Kidney glomerular epithelial cell (primary cell): ENCODE results near the gene NXPE3.
A peak's percentile ranks its signal among the peaks of the same experiment; 100 is the strongest.
"Not testable (repeated sequence)": the region's sequence is repeated elsewhere in the genome, so short reads cannot be mapped to it uniquely, and the experiment has no call there.

Experiments
- DNase-seq: peaks from one replicate; lab custom pipeline; 2025; lab: John Stamatoyannopoulos, UW

Gene NXPE3

GRCh38 chr3:101779047-101779821, at the start of gene NXPE3:
Gene NXPE3 (plus strand): TSS chr3:101779211. CDS start chr3:101785597, 6,386 bp downstream.
- peak; percentile 83 for DNase-seq

GRCh38 chr3:101729586-101729985, 49.4 kb upstream of the NXPE3 start:
- no peak for DNase-seq

GRCh38 chr3:101730839-101731238, 48.2 kb upstream of the NXPE3 start:
- DNase-seq: no peak

DNA sequence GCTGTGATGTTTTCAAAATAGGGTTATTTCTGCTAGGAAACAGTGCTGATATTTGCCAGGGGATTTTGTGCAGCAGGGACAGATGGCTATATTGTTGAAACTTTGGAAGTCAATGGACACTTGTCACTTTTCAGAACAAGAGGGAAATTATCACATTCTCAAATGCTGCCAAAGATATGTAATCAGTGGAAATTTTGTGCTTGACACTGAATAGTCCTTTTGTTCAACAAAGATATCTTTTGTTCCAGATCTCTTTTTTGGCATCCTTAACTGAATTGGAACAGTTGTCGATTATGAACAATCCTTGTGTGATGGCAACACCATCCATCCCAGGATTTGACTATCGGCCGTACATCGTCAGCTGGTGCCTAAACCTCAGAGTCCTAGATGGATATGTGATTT, 46.8 kb upstream of the NXPE3 start:
- DNase-seq: no peak

DNA sequence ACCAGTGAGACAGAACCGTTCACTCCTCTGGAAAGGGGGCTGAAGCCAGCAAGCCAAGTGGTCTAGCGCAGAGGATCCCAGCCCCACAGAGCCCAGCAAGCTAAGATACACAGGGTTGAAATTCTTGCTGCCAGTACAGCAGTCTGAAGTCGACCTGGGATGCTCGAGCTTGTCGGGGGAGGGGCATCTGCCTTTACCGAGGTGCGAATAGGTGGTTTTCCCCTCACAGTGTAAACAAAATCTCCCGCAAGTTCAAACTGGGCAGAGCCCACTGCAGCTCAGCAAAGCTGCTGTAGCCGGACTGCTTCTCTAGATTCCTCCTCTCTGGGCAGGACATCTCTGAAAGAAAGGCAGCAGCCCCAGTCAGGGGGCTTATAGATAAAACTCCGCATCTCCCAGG, 43.2 kb upstream of the NXPE3 start:
- no peak for DNase-seq

- not testable (repeated sequence) for DNase-seq
Measured at GRCh38 chr3:101741914-101742313, 37.1 kb upstream of the NXPE3 start.

DNA sequence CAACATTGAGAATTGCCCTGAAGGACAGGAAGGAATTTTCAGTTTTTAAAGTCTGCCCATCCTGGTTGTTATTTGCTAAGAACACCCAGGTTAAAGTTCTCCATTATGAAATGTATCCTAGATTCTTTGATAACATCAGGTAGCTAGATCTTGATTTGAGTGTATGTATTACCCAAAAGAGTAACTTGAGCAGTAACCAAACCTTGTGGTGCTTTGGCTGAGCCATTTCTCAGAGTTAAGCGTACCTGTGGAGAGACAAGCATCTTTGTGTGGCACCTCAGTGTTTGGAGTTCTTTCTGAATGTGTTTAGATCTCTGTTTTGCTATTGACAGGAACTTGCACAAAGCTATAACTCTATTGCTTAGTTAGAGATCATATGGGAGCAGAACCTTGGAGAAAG, 34.2 kb upstream of the NXPE3 start:
- no peak for DNase-seq

DNA sequence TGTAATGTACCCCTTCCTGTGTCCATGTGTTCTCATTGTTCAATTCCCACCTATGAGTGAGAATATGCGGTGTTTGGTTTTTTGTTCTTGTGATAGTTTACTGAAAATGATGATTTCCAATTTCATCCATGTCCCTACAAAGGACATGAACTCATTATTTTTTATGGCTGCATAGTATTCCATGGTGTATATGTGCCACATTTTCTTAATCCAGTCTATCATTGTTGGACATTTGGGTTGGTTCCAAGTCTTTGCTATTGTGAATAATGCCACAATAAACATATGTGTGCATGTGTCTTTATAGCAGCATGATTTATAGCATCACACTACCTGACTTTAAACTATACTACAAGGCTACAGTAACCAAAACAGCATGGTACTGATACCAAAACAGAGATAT, 33.1 kb upstream of the NXPE3 start:
- DNase-seq: not testable (repeated sequence)

DNA sequence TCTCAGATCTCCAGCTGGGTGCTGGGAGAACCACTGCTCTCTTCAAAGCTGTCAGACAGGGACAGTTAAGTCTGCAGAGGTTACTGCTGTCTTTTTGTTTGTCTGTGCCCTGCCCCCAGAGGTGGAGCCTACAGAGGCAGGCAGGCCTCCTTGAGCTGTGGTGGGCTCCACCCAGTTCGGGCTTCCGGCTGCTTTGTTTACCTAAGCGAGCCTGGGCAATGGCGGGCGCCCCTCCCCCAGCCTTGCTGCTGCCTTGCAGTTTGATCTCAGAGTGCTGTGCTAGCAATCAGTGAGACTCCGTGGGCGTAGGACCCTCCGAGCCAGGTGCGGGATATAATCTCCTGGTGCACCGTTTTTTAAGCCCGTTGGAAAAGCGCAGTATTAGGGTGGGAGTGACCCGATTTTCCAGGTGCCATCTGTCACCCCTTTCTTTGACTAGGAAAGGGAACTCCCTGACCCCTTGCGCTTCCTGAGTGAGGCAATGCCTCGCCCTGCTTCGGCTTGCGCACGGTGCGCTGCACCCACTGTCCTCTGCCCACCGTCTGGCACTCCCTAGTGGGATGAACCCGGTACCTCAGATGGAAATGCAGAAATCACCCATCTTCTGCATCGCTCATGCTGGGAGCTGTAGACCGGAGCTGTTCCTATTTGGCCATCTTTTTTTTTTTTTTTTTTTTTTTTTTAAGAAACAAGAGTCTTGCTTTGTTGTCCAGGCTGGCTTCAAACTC, 25.5 kb upstream of the NXPE3 start:
- not testable (repeated sequence) for DNase-seq

DNA sequence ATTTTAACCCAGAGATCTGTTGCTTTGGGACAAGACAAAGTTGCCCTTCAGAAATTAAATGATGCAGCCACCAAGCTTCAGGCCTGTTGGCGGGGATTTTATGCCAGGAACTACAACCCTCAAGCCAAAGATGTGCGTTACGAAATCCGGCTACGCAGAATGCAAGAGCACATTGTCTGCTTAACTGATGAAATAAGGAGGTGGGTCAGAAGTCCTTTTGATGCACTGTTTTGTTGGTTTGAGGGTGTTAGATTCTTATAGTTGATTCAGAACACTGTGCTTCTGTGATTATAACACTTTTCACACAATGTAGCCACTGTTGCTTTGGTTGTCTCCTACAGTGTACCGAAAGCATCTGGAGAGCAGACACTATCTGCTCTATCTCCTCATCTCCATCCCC, 20.8 kb upstream of the NXPE3 start:
- no peak for DNase-seq

- DNase-seq: no peak
Measured at GRCh38 chr3:101762041-101762646, 16.9 kb upstream of the NXPE3 start.

GRCh38 chr3:101777745-101778281, 1.2 kb upstream of the NXPE3 start:
- not testable (repeated sequence) for DNase-seq

DNA sequence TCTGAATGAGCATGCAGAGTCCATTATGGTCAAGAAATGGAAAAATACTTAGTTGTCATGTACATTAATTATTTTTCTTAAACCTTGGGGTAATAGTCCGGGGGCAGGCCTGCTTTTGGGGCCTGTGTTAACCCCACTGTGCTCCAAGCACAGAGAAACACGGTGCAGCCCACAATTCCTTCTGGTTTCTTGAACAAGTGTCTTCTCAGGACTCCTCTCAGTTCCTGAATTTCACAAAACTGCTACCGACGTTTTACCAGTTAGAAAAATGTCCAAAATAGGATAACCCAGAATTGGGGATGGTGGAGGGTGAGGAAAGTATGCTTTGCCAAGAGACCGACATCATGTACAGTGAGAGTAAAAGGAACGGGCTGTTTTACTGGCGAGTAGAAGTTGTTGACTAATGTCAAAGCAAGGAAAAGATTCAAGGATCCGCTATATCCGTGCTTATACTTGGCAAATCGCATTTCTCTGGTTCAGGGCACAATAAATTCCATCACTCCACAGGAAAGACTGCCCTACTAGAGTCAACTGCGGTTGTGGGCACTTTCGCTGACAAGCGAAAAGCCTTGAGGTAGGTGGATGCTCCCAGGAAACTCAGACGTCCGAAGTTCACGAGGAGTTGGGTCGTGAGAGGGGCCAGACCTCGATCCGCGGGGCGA, 495 bp upstream of the NXPE3 start:
- peak; percentile 64 for DNase-seq

DNA sequence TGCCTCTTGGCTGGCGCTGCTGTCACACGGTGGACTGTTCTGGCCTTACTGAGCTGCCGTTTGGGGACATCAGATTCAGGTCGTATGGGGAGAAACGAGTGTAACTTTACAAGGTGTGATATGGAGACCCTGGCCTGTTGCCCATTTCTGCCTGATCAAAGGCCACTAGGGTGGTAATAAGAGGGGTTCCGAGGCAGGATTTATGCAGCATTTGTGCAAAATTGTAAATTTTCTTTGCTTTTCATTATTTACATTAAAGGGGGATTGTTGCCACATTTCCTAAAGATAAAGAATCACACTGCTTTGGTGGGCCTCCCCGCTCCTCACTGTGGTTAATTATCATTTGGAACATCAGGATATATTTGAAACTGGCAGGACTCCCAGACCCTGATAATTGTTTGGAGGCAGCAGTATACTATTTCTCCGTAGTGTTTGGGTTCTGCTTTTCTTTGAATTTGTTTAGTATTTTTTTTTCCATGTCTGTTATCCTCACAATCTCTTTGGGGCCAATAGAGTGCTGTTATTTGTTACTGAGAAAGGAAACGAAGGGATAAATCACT, 891 bp downstream of the NXPE3 start:
- DNase-seq: no peak

GRCh38 chr3:101780661-101781060, 1.6 kb downstream of the NXPE3 start:
- peak; percentile 15 for DNase-seq

GRCh38 chr3:101781166-101781565, 2.2 kb downstream of the NXPE3 start:
- no peak for DNase-seq

GRCh38 chr3:101784855-101785613, 6.0 kb downstream of the NXPE3 start:
- no peak for DNase-seq

- DNase-seq: no peak
Measured at GRCh38 chr3:101791778-101792177, 12.8 kb downstream of the NXPE3 start.

DNA sequence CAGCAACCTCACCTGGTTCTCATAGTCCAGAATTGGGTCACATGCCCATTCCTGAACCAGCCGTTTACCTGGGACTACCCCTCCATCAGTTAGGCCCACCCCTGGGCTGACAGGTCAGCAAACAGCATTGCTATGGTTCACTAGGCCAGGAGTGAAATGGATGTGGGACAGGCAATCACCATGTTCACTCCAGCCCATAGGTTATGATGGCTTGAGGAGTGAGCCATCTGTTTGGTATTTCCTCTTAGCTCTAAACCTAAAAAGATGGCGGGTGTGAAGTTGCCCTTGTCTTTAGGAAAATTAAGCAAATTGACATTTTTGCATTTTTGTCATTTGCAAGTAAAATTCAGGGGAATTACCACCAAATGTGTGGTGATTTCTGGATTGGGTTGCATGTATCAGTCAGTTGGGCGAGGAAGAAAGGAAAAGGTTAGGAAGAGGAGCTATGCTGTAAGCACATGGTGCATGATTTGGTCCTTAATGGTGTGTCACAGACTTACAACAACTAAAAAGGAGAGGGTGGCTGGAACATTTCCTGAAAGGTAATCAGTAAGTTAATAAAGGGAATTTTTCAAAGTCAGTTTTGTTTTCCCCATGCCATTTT, 17.2 kb downstream of the NXPE3 start:
- DNase-seq: no peak

- DNase-seq: no peak
Measured at GRCh38 chr3:101801174-101801573, 22.2 kb downstream of the NXPE3 start.

- DNase-seq: no peak
Measured at GRCh38 chr3:101802179-101802578, 23.2 kb downstream of the NXPE3 start.
